Spleen (tissue), 11 donors: ENCODE measurements around the gene KLHDC10. TPM values are rescaled to one million over a fixed set of nuclear protein-coding genes. Genes with fewer than 3 reads are reported as not detected.

Source experiments
- DNase-seq: peaks from one replicate; pipeline ENCODE4 v3.0.0-alpha.2; 2020
- H3K27ac ChIP-seq, 8 donors: fragments of 200-600 bp; sonication (generic) in 7 of 8; 1 replicate in 4 of 8; 2 replicates in 4 of 8; pipeline versions ENCODE4 v1.5.0 to v1.8.0; 2016 to 2021; ENCODE audit warnings: inconsistent platforms in 4 of 8, mild to moderate bottlenecking in 4 of 8, moderate library complexity in 1 of 8
- H3K27me3 ChIP-seq, 7 donors: fragments of 200-600 bp; sonication (generic) in 6 of 7; replicated peaks in 1 of 7; 1 replicate in 4 of 7; 2 replicates in 3 of 7; pipeline versions ENCODE4 v1.5.0 to v1.8.0; 2016 to 2021; ENCODE audit warnings: inconsistent platforms in 3 of 7, mild to moderate bottlenecking in 1 of 7
- H3K36me3 ChIP-seq, 6 donors: fragments of 200-600 bp; sonication (generic) in 5 of 6; 1 replicate in 4 of 6; 2 replicates in 2 of 6; pipeline versions ENCODE4 v1.5.0 to v1.8.0; 2016 to 2021; ENCODE audit warnings: inconsistent platforms in 2 of 6
- H3K4me1 ChIP-seq, 6 donors: fragments of 200-600 bp; sonication (generic) in 5 of 6; 1 replicate in 3 of 6; 2 replicates in 3 of 6; pipeline versions ENCODE4 v1.5.0 to v1.8.0; 2016 to 2021; ENCODE audit warnings: inconsistent platforms in 3 of 6
- H3K4me3 ChIP-seq, 8 donors: fragments of 200-600 bp; sonication (generic) in 7 of 8; 1 replicate in 4 of 8; 2 replicates in 4 of 8; pipeline versions ENCODE4 v1.5.0 to v1.8.0; 2016 to 2021; ENCODE audit warnings: inconsistent platforms in 4 of 8, mild to moderate bottlenecking in 4 of 8, moderate library complexity in 2 of 8
- H3K9me3 ChIP-seq, 8 donors: fragments of 200-600 bp; sonication (generic) in 7 of 8; 1 replicate in 4 of 8; 2 replicates in 4 of 8; pipeline versions ENCODE4 v1.5.0 to v1.8.0; 2016 to 2021; ENCODE audit warnings: inconsistent platforms in 4 of 8
- CTCF ChIP-seq, 11 experiments: fragments of 200-600 bp in 7 of 11; fragments of 450-650 bp in 4 of 11; sonication (generic) in 4 of 11; IDR thresholded peaks in 8 of 11; conservative IDR thresholded peaks in 3 of 11; 1 replicate in 7 of 11; 2 replicates in 4 of 11; pipeline versions ENCODE4 v1.4.0 to v1.8.0; 2016 to 2021; ENCODE audit warnings: antibody characterized with exemption in 11 of 11, inconsistent platforms in 4 of 11, mild to moderate bottlenecking in 1 of 11
- POLR2A ChIP-seq, 3 donors: fragments of 450-650 bp; IDR thresholded peaks; one replicate each; pipeline ENCODE4 v1.5.1; 2017; ENCODE audit warnings: antibody characterized with exemption in 3 of 3, mild to moderate bottlenecking in 1 of 3
- POLR2AphosphoS5 ChIP-seq, 3 donors: sonication (generic); formaldehyde crosslinking; IDR thresholded peaks; one replicate each; pipeline ENCODE4 v1.5.1; 2017; ENCODE audit warnings: antibody characterized with exemption in 3 of 3
- WGBS, 5 donors: extraction: QIAGEN DNeasy Blood & Tissue Kit in 3 of 5; methylation state at CpG; one replicate each; pipeline versions ENCODE4 v1.1.5 to v1.1.7; 2013 to 2018; 5-methylcytosine and 5-hydroxymethylcytosine counted together
- intact Hi-C: fragments of 100-400 bp; cut with DNase I; formaldehyde crosslinking; loops from one replicate; pipeline ENCODE4 v1.15.0; 2023; ENCODE audit warnings: low total_unique reads
- polyA plus RNA-seq, 3 donors: library from polyadenylated mRNA; stranded (reverse); fragments of 200-250 nt; gene quantifications; one replicate each; pipeline ENCODE4 v1.2.1, GENCODE V29; 2013
- total RNA-seq, 7 donors: library from RNA; depleted of rRNA in 3 of 7; stranded (reverse); fragments of >200 nt in 3 of 7; fragmentation: NEBNext Ultra II Directional in 4 of 7; extraction: Animal tissue kit (Norgen Biotek cat#: 25700) in 4 of 7; gene quantifications; one replicate each; pipeline versions ENCODE4 v1.1.0 to v1.2.1, GENCODE V29; 2016 to 2021
- donor health status: healthy with polysubstance abuse.
- donor health status: DM: no; HTN: no; CAD: no; lungs with moderate emphysema.
- donor health status: DM: no; HTN: no; CAD: no.
- donor health status: Bipolar disorder and iron deficiency.
- donor health status: healthy.
- donor health status: DM: no; HTN: no; CAD: no.
- donor health status: DM: yes; HTN: yes; CAD: no.

Gene KLHDC10
- total and polyA plus RNA-seq, 10 donors, result 4.8 to 33.7 (median 21.9) TPM

DNA sequence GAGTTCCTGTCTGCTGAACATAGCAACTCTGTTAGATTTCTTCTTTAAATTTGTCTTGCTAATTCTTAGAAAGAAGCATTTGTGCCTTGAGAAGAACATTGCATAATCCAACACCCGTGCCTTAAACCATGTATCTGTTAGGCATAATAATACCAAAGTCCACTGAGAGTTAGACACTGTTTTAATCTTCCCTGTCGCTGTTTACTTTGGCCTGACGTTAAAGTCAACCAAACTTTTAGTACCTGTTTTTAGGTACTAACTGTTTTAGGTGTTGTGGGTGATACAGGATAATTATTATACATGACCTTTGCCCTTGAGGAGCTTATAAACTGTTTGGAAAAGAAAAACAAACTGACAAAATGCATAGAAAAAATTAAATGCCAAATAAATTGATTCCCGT, 43.6 kb downstream of the KLHDC10 start:
- H3K4me1 ChIP-seq, result peaks cover 0 to 23% (median 0%) of the 10 kb centered on the region in 6 donors
- WGBS, 5 donors, result 75 to 90% (median 79%) methylated on average over 4 of the region's 4 CpGs
- TF ChIP-seq CTCF (IDR thresholded peaks at IDR 0.05 in 8 of 11, conservative IDR thresholded peaks at IDR 0.05 in 3 of 11), result no peak
- TF ChIP-seq POLR2A (IDR thresholded peaks at IDR 0.05), result no peak
- TF ChIP-seq POLR2AphosphoS5 (IDR thresholded peaks at IDR 0.05), result no peak
- peaks cover 0 to 13% (median 6%) of the 10 kb centered on the region in 6 donors for H3K36me3 ChIP-seq
- no peaks in the 10 kb centered on the region for H3K27me3 ChIP-seq
- intact Hi-C loops, result no loop called here
- peaks cover 0 to 5% (median 0%) of the 10 kb centered on the region in 8 donors for H3K9me3 ChIP-seq
- no peak for DNase-seq
- peak overlapping the region in 1 of 8 donors; percentile 6 for H3K27ac ChIP-seq
- no peak overlapping the region for H3K4me3 ChIP-seq

GRCh38 chr7:130114374-130114773, 44.0 kb downstream of the KLHDC10 start:
- DNase-seq, result no peak

DNA sequence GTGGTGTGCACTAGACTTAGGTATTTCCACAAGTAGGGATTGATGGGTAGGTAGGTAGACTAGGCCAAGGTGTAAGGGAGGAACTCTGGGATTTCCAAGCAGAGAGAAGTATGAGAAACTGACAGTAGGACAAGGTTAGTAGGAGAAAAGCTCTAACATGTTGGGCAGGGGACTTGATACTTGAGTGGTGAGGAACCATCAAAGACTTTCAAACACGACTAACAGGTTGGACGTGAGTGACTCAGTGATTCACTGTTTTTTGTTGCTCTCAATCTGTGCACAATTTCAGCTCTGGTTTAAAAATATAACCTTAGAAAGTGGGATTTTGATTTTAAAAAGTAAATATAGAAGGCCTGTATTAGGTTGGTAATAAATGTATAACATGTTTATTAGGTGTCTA, 44.4 kb downstream of the KLHDC10 start:
- H3K27ac ChIP-seq, result no peak overlapping the region
- H3K36me3 ChIP-seq, result peaks cover 0 to 13% (median 8%) of the 10 kb centered on the region in 6 donors
- TF ChIP-seq CTCF (IDR thresholded peaks at IDR 0.05 in 8 of 11, conservative IDR thresholded peaks at IDR 0.05 in 3 of 11), result no peak
- intact Hi-C loops, result no loop called here
- no peaks in the 10 kb centered on the region for H3K27me3 ChIP-seq
- peaks cover 0 to 23% (median 0%) of the 10 kb centered on the region in 6 donors for H3K4me1 ChIP-seq
- DNase-seq, result no peak
- WGBS, 5 donors, result 91 to 100% (median 96%) methylated on average over 2 of the region's 2 CpGs
- peaks cover 0 to 4% (median 0%) of the 10 kb centered on the region in 8 donors for H3K9me3 ChIP-seq
- no peak overlapping the region for H3K4me3 ChIP-seq

More at GRCh38 chr7:130114374-130114773, 44.0 kb downstream of the KLHDC10 start:
- Histone ChIP-seq H3K27ac (peak overlapping the region in 1 of 8 donors; percentile 6), H3K4me3 (no peak overlapping the region), H3K36me3 (peaks cover 0 to 13% (median 8%) of the 10 kb centered on the region in 6 donors), H3K4me1 (peaks cover 0 to 23% (median 0%) of the 10 kb centered on the region in 6 donors), H3K27me3 (no peaks in the 10 kb centered on the region), H3K9me3 (peaks cover 0 to 5% (median 0%) of the 10 kb centered on the region in 8 donors)
- TF ChIP-seq CTCF (IDR thresholded peaks at IDR 0.05 in 8 of 11, conservative IDR thresholded peaks at IDR 0.05 in 3 of 11) (no peak), POLR2AphosphoS5 (IDR thresholded peaks at IDR 0.05) (no peak), POLR2A (IDR thresholded peaks at IDR 0.05) (no peak)
- intact Hi-C loops, result no loop called here

- Histone ChIP-seq H3K36me3 (peaks cover 0 to 48% (median 35%) of the 10 kb centered on the region in 6 donors), H3K4me1 (peaks cover 0 to 14% (median 0%) of the 10 kb centered on the region in 6 donors), H3K9me3 (no peaks in the 10 kb centered on the region), H3K27ac (no peak overlapping the region), H3K27me3 (no peaks in the 10 kb centered on the region), H3K4me3 (no peak overlapping the region)
- TF ChIP-seq CTCF (IDR thresholded peaks at IDR 0.05 in 8 of 11, conservative IDR thresholded peaks at IDR 0.05 in 3 of 11), result no peak
- TF ChIP-seq POLR2A (IDR thresholded peaks at IDR 0.05), result no peak
- no peak for TF ChIP-seq POLR2AphosphoS5 (IDR thresholded peaks at IDR 0.05)
- WGBS, 5 donors, result 84 to 93% (median 86%) methylated on average over 5 of the region's 5 CpGs
- intact Hi-C loops, result no loop called here
- DNase-seq, result no peak
Measured at GRCh38 chr7:130118294-130118693, 48.0 kb downstream of the KLHDC10 start.
